HT1080 (cell line): Measurements from ENCODE around the gene SNX2. TPM values are rescaled to one million over a fixed set of nuclear protein-coding genes. Genes with fewer than 3 reads are reported as not detected.

Source experiments
- DNase-seq: peaks from one replicate; pipeline ENCODE4 v3.0.0-alpha.2; 2015; ENCODE audit warnings: low read depth
- total RNA-seq: library from RNA; depleted of rRNA; stranded (reverse); fragments of >200 nt; shearing (Covaris generic); gene quantifications from 2 replicates; pipeline ENCODE4 v1.2.3, GENCODE V29; 2014

The SNX2 gene
- total RNA-seq, 1 experiment from 2014 or later: 68.4 TPM

DNA sequence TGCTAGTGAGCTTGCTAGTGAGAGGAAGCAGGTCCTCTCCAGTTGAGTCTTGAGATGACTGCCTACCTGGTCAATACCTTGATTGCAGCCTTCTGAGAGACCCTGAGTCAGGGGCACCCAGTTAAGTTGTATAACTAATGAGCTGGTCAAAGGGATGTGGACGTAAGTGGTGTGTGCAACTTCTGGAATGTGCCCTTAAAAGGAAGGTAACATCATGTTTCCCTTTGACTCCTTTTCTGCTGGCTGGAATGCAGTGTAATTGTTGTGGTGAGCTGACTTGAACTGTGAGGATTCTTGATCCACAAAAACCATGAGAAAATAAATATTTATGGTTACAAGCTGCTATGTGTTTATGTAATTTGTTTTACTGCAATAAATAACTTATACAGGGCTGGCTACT lies 2.4 kb upstream of the SNX2 start:
- DNase-seq: peak; percentile 33

DNA sequence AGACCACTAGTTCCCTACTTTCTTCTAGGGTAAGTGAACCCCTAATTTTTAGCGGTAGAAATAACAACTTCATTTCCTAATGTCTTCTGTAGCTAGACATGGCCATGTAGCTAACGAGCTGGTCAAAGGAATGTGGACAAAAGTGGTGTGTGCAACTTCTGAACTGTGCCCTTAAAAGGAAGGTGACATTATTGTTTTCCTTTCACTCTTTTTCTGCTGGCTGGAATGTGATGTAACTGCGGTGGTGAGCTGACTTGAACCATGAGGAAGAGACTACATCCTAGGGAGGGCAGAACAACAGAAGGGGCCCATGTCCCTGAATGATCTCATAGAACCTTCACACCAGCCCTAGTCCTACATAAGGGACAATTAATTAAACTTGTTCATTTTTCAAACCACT lies 1.3 kb upstream of the SNX2 start:
- no peak for DNase-seq

DNA sequence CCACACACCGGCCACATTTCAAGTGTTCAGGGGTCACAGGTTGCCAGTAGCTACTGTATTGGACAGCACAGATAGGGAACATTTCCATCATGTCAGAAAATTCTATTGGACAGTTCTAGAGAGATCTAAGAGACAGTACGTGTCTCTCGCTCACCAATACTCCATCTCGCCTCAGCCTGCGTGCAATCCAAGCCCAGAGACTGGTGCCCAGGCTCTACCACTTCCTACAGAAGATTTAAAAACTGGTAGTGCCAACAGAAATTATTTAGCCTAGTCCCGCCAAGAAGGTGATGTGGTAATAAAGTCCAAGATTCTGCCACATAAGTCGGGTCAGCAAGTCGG lies 390 bp upstream of the SNX2 start:
- no peak for DNase-seq

- peak; percentile 14 for DNase-seq
These were observed 966 bp downstream of the SNX2 start for GRCh38 chr5:122775550-122776542.

DNA sequence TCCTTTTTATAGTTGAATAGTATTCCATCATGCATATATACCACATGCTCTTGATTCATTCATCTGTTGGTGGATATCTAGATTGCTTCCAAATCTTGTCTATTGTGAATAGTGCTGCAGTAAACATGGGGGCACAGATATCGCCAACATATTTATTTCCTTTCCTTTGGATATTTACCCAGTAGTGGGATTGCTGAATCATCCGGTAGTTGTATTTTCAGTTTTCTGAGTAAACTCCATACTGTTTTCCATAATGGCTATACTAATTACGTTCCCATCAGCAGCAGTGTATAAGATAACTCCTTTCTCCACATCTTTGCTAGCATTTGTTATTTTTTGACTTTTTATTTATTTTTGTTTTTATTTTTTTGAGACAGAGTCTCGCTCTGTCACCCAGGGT lies 3.3 kb downstream of the SNX2 start:
- DNase-seq: no peak

GRCh38 chr5:122779451-122779850 lies 4.6 kb downstream of the SNX2 start:
- no peak for DNase-seq

DNA sequence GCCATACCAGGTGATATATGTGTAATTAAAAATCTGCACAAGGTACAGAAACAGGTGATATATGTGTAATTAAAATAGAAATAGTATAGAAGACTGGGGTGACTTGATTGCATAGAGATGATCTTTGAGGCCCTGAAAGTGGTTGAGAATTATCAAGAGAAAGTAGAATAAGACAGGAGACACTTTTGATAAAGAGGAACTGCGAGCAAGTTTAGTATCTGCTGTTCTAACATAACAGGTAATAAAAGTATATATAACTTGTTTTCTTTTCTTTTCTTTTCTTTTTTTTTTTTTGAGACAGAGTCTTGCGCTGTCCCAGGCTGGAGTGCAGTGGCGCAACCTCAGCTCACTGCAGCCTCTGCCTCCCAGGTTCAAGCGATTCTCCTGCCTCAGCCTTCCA lies 5.4 kb downstream of the SNX2 start:
- DNase-seq: no peak

DNA sequence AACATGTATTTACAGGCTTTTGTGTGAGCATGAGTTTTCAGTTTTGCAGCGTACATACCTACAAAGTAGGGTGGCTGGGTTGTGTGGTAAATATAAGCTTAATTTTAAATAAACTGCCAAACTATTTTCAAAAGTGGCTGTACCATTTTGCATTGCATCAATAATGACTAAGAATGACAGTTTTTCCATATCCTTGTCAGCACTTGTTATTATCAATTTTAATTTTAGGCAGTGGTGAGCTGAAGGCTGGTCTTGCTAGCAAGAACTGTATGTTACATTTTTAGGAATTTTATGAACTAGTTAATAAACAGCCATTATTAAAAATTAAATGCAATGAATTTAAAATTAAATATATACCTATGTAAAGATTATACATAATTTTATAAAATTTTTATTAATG lies 6.6 kb downstream of the SNX2 start:
- no peak for DNase-seq

DNA sequence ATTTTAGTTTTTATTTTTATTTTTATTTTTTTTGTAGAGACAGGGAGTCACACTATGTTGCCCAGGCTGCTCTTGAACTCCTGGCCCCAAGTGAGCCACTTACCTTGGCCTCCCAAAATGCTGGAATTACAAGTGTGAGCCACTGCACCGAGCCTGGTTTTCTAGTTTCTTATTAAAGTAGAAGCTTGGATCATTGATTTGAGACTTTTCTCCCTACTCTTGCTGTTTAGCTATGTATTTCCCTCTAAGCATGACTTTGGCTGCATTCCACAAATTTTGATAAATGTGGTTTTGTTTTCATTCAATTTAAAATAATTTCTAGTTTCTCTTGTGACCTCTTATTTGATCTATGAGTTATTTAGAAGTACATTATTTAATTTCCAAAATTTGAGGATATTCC lies 10.4 kb downstream of the SNX2 start:
- no peak for DNase-seq

DNA sequence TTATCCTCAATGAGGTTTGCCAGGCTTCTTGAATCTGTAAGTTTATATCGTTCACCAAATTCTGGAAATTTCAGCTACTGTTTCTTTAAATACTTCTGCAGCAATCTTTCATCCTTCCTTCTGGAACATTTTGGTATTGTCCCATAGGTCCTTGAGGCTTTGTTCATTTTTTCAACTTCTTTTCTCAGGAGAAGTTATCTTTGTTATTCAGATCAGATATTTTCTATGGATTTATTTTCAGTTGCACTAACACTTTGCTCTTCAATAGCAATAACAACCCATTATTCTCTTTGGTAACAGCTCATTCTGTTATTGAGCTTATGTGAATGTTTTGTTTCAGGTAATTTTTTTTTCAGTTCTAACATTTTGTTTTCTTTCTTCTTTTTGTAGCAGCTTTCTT lies 13.5 kb downstream of the SNX2 start:
- no peak for DNase-seq

- DNase-seq: no peak
These were observed 14.1 kb downstream of the SNX2 start for GRCh38 chr5:122788996-122789395.

DNA sequence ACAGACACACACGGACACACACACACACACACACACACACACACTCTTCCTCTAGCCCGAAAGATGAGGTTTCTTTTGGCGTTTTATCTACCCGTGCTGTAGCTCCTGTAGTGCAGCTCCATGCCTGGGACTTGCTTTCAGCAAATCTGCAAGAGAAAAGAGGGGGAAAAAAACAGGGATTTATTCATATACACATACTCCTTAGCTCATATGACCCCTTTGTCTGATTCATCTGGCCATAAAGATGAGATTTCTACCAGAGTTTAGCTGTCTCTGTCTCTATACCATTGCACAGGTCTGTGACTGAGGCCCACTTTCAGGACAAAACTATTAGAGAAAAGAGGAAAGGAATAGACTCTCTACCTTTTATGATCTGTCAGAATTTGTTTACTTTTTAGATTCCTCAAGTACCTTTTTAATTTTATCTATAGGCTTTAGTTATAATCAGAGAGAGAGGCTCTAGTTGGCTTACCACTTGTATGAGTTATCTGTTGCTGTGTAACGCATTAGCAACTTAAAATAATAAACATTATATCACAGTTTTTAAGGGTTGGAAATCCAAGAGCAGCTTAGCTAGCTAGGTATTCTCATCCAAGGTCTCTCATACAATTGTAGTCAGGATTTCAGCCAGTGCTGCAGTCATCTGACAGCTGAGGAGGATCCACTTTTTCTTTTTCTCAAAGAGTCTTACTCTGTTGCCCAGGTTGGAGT lies 14.7 kb downstream of the SNX2 start:
- DNase-seq: no peak

DNA sequence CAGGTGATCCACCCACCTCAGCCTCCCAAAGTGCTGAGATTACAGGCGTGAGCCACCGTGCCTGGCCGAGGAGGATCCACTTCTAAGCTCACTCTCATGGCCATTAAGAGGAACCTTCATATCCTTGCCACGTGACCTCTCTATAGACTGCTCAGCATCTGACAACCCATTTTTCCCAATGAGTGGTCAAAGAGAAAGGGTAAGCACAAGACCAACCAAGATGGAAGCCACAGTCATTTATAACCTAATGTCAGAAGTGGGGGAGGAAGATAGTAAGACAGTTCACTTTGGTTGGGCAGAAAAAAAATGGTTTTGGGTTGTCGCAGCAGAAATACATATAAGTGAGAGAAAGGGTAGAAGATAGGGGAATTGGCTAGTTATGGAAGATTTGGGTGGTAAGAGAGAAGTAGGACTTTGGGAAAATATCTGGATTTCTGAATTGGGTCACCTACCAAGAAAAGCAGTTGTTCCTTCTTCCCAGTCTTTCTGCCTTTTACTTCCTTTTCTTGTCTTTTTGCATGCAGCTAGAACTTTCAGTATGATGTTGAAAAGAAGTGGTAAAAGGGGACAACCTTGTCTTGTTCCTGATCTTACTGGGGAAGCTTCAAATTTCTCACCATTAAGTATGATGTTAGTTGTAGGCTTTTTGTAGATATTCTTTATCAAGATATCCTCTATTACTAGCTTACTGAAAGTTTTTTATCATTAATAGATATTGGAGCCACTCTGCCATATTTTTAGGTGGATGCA lies 15.6 kb downstream of the SNX2 start:
- DNase-seq: no peak

GRCh38 chr5:122805481-122805880 lies 30.6 kb downstream of the SNX2 start:
- DNase-seq: peak; percentile 9

- no peak for DNase-seq
These were observed 35.5 kb downstream of the SNX2 start for GRCh38 chr5:122810405-122810804.

GRCh38 chr5:122815218-122815767 lies 40.4 kb downstream of the SNX2 start:
- DNase-seq: no peak

DNA sequence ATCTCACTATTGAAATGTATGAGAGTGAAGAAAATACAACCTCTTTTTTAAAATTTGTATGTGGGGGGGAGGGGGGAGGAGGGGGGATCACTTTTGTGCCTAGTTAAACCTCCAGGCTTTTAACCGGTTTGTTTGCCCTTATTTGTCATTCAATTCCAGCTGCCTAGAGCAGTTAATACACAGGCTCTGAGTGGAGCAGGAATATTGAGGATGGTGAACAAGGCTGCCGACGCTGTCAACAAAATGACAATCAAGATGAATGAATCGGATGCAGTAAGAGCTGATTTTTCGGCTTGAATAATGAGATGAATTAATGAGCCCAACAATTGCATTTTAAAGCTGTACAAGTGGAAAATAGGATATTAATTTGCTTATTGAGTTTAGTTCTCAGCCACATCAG lies 41.9 kb downstream of the SNX2 start:
- DNase-seq: no peak

DNA sequence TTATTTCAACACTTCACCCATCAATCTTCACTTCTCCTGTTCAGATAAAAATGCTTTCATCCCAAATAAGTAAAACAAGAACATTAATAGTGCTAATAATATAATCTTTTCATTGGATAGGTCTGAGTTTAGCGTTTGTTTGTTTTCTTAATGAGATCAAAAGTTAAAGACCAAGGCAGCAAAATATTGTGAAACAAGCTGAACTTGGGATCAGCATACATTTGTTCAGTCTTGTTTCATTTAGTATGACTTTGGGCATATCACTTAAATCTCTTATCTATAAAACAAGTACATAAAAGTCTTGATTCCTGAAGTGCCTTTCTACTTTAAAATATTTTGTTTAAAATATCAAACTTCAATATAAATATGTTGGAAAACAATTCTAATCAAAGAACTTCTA lies 57.1 kb downstream of the SNX2 start:
- DNase-seq: no peak

DNA sequence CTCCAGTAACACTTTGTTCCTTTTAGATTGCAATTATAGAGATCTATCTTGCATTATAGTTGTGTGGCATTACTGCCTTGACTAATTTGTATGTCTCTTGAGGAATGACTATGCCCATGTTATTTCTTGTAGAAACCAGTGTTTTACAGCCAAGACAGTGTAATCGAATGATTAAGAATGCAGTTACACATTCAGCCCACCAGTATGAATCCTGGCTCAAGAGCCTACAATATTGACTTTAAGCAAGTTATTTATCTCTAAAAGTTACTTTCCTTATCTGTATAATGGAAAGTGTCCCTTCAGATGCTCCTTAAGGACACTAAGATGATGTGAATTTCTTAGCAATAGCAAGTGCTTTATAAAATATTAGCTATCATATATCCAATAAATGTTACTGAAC lies 60.8 kb downstream of the SNX2 start:
- DNase-seq: no peak

- DNase-seq: no peak
These were observed 62.1 kb downstream of the SNX2 start for GRCh38 chr5:122836947-122837346.

- DNase-seq: no peak
These were observed 64.9 kb downstream of the SNX2 start for GRCh38 chr5:122839731-122840130.
